CD8-positive, alpha-beta memory T cell (primary cell): ENCODE data around the gene BATF3. TPM values are rescaled to one million over a fixed set of nuclear protein-coding genes. Genes with fewer than 3 reads are reported as not detected.
A peak's percentile ranks its signal among the peaks of the same experiment; 100 is the strongest.

ENCODE experiments used
- CTCF ChIA-PET: fragments of 350-600 bp; sonication (Branson Sonifier 250); formaldehyde crosslinking; loops from one replicate; lab custom pipeline; 2021; ENCODE audit warnings: antibody characterized with exemption; lab: Charles Lee
- POLR2A ChIA-PET: fragments of 350-600 bp; sonication (Branson Sonifier 250); formaldehyde crosslinking; loops from one replicate; lab custom pipeline; 2021; ENCODE audit warnings: antibody characterized with exemption; lab: Charles Lee
- DNase-seq, 5 donors: peaks; one replicate each; pipeline versions ENCODE4 v3.0.0 to v3.0.0-alpha.2; 2020 to 2022; ENCODE audit warnings: mixed read lengths in 1 of 5
- H3K27ac ChIP-seq: one replicate; pipeline ENCODE4 v1.7.0; 2013; ENCODE audit warnings: low read depth, mild to moderate bottlenecking, low read length, moderate library complexity
- H3K27me3 ChIP-seq: 2 replicates; pipeline ENCODE4 v1.7.0; 2013; ENCODE audit warnings: low read length, mild to moderate bottlenecking; ENCODE audit not compliant: insufficient read depth, poor library complexity, severe bottlenecking
- H3K36me3 ChIP-seq: 2 replicates; pipeline ENCODE4 v1.7.0; 2013; ENCODE audit warnings: mild to moderate bottlenecking, low read length, moderate library complexity; ENCODE audit not compliant: insufficient read depth
- H3K4me1 ChIP-seq: 2 replicates; pipeline ENCODE4 v1.7.0; 2013; ENCODE audit warnings: mild to moderate bottlenecking, low read length, moderate library complexity; ENCODE audit not compliant: insufficient read depth
- H3K4me3 ChIP-seq: 2 replicates; pipeline ENCODE4 v1.7.0; 2013; ENCODE audit warnings: mild to moderate bottlenecking, low read length
- H3K9me3 ChIP-seq: 2 replicates; pipeline ENCODE4 v1.7.0; 2013; ENCODE audit warnings: mild to moderate bottlenecking, low read length
- H3K27ac Mint-ChIP-seq, 8 donors: one replicate each; pipeline ENCODE4 v1.8.0; 2020 to 2021; ENCODE audit warnings: mixed read lengths in 8 of 8, mild to moderate bottlenecking in 6 of 8, inconsistent platforms in 3 of 8, moderate library complexity in 3 of 8
- H3K27me3 Mint-ChIP-seq, 2 donors: one replicate each; pipeline ENCODE4 v1.8.0; 2020 to 2021; ENCODE audit warnings: mixed read lengths in 2 of 2, mild to moderate bottlenecking in 1 of 2, moderate library complexity in 1 of 2
- H3K36me3 Mint-ChIP-seq, 3 donors: one replicate each; pipeline ENCODE4 v1.8.0; 2020 to 2021; ENCODE audit warnings: mixed read lengths in 3 of 3, inconsistent platforms in 1 of 3, mild to moderate bottlenecking in 1 of 3
- H3K4me1 Mint-ChIP-seq, 3 donors: one replicate each; pipeline ENCODE4 v1.8.0; 2020 to 2021; ENCODE audit warnings: mixed read lengths in 3 of 3, inconsistent platforms in 1 of 3, mild to moderate bottlenecking in 1 of 3
- H3K4me3 Mint-ChIP-seq, 7 donors: one replicate each; pipeline ENCODE4 v1.8.0; 2020 to 2021; ENCODE audit warnings: mixed read lengths in 7 of 7, mild to moderate bottlenecking in 6 of 7, moderate library complexity in 4 of 7, inconsistent platforms in 2 of 7
- H3K9me3 Mint-ChIP-seq, 5 donors: one replicate each; pipeline ENCODE4 v1.8.0; 2020 to 2022; ENCODE audit warnings: mixed read lengths in 5 of 5, mild to moderate bottlenecking in 3 of 5, moderate library complexity in 2 of 5, inconsistent platforms in 1 of 5
- polyA plus RNA-seq: library from polyadenylated mRNA; unstranded; fragments of 300-500 nt; fragmentation: Illumina TruSeq; gene quantifications from one replicate; pipeline ENCODE4 v1.2.3, GENCODE V29; 2021
- total RNA-seq, 2 experiments: library from RNA; stranded (reverse); gene quantifications; one replicate each; pipeline ENCODE4 v1.2.3, GENCODE V29; 2021

Gene BATF3
- total and polyA plus RNA-seq, 3 experiments from 2014 or later: 0.84 to 159 (median 147) TPM

- H3K27me3 Mint-ChIP-seq: peaks cover 5 to 7% of the 10 kb centered on the region in 2 donors
- peaks cover 8% of the 10 kb centered on the region for H3K4me1 ChIP-seq
These were observed 30.0 kb downstream of the BATF3 start for GRCh38 chr1:212669600-212669999.

GRCh38 chr1:212669102-212669501 lies 30.5 kb downstream of the BATF3 start:
- H3K4me3 ChIP-seq: no peak overlapping the region
- H3K9me3 ChIP-seq: no peaks in the 10 kb centered on the region
- H3K27ac ChIP-seq: no peak overlapping the region
- peaks cover 8% of the 10 kb centered on the region for H3K4me1 ChIP-seq
- Mint-ChIP-seq H3K27ac (no peak overlapping the region), H3K4me1 (peaks cover 9 to 25% (median 14%) of the 10 kb centered on the region in 3 donors), H3K27me3 (peaks cover 5 to 7% of the 10 kb centered on the region in 2 donors), H3K4me3 (no peak overlapping the region), H3K36me3 (no peaks in the 10 kb centered on the region), H3K9me3 (no peaks in the 10 kb centered on the region)
- DNase-seq: no peak
- ChIA-PET POLR2A (no interaction called here), CTCF (interaction anchor here (3.0 kb wide), 1 partner anchor 326 kb away, joined by 15 read pairs; no protein-coding TSS in a partner anchor)
- H3K36me3 ChIP-seq: no peaks in the 10 kb centered on the region
- H3K27me3 ChIP-seq: no peaks in the 10 kb centered on the region

More at GRCh38 chr1:212669600-212669999, 30.0 kb downstream of the BATF3 start:
- Mint-ChIP-seq H3K4me3 (no peak overlapping the region), H3K9me3 (no peaks in the 10 kb centered on the region), H3K27ac (peak overlapping the region in 1 of 8 donors; percentile 21), H3K4me1 (peaks cover 9 to 25% (median 14%) of the 10 kb centered on the region in 3 donors), H3K36me3 (no peaks in the 10 kb centered on the region)
- Histone ChIP-seq H3K9me3 (no peaks in the 10 kb centered on the region), H3K27ac (no peak overlapping the region), H3K4me3 (no peak overlapping the region), H3K27me3 (no peaks in the 10 kb centered on the region), H3K36me3 (no peaks in the 10 kb centered on the region)
- POLR2A ChIA-PET: no interaction called here
- CTCF ChIA-PET: interaction anchor here (3.0 kb wide), 1 partner anchor 325 kb away, joined by 15 read pairs; no protein-coding TSS in a partner anchor
- no peak for DNase-seq

GRCh38 chr1:212668477-212668876 lies 31.2 kb downstream of the BATF3 start:
- H3K27me3 ChIP-seq: no peaks in the 10 kb centered on the region
- H3K9me3 ChIP-seq: no peaks in the 10 kb centered on the region
- peaks cover 8% of the 10 kb centered on the region for H3K4me1 ChIP-seq
- H3K27ac Mint-ChIP-seq: no peak overlapping the region
- CTCF ChIA-PET: interaction anchor here (1.6 to 3.0 kb wide), 2 partner anchors 18 to 326 kb away, joined by 5 to 15 read pairs; no protein-coding TSS in a partner anchor
- H3K4me1 Mint-ChIP-seq: peaks cover 9 to 25% (median 14%) of the 10 kb centered on the region in 3 donors
- H3K4me3 Mint-ChIP-seq: peak overlapping the region in 1 of 7 donors; percentile 37
- peaks cover 5 to 7% of the 10 kb centered on the region in 2 donors for H3K27me3 Mint-ChIP-seq
- no peaks in the 10 kb centered on the region for H3K9me3 Mint-ChIP-seq
- H3K4me3 ChIP-seq: no peak overlapping the region
- no peaks in the 10 kb centered on the region for H3K36me3 Mint-ChIP-seq
- H3K27ac ChIP-seq: no peak overlapping the region
- POLR2A ChIA-PET: no interaction called here
- DNase-seq: no peak
- H3K36me3 ChIP-seq: no peaks in the 10 kb centered on the region

- peak overlapping the region in 2 of 8 donors; percentile 51 to 78 for H3K27ac Mint-ChIP-seq
- CTCF ChIA-PET: interaction anchor here (0.7 to 3.0 kb wide), 6 partner anchors 17 to 327 kb away, joined by 3 to 15 read pairs (median 4); no protein-coding TSS in a partner anchor
- H3K4me1 Mint-ChIP-seq: peaks cover 9 to 25% (median 14%) of the 10 kb centered on the region in 3 donors
- H3K4me1 ChIP-seq: peaks cover 8% of the 10 kb centered on the region
- no peak overlapping the region for H3K27ac ChIP-seq
- no peak for DNase-seq
- no peaks in the 10 kb centered on the region for H3K9me3 ChIP-seq
- H3K27me3 Mint-ChIP-seq: peaks cover 5 to 7% of the 10 kb centered on the region in 2 donors
- peak overlapping the region in 1 of 7 donors; percentile 9 for H3K4me3 Mint-ChIP-seq
- H3K4me3 ChIP-seq: no peak overlapping the region
- no peaks in the 10 kb centered on the region for H3K36me3 Mint-ChIP-seq
- no peaks in the 10 kb centered on the region for H3K9me3 Mint-ChIP-seq
- H3K36me3 ChIP-seq: no peaks in the 10 kb centered on the region
- H3K27me3 ChIP-seq: no peaks in the 10 kb centered on the region
- POLR2A ChIA-PET: no interaction called here
These were observed 32.2 kb downstream of the BATF3 start for GRCh38 chr1:212667223-212668139.

GRCh38 chr1:212666116-212666775 lies 33.4 kb downstream of the BATF3 start:
- Histone ChIP-seq H3K9me3 (no peaks in the 10 kb centered on the region), H3K36me3 (no peaks in the 10 kb centered on the region), H3K27me3 (no peaks in the 10 kb centered on the region), H3K4me1 (peaks cover 8% of the 10 kb centered on the region), H3K27ac (no peak overlapping the region), H3K4me3 (no peak overlapping the region)
- no peak for DNase-seq
- H3K4me1 Mint-ChIP-seq: peaks cover 9 to 25% (median 14%) of the 10 kb centered on the region in 3 donors
- peaks cover 2 to 7% of the 10 kb centered on the region in 2 donors for H3K27me3 Mint-ChIP-seq
- POLR2A ChIA-PET: no interaction called here
- no peaks in the 10 kb centered on the region for H3K36me3 Mint-ChIP-seq
- H3K9me3 Mint-ChIP-seq: no peaks in the 10 kb centered on the region
- peak overlapping the region in 2 of 8 donors; percentile 64 to 70 for H3K27ac Mint-ChIP-seq
- H3K4me3 Mint-ChIP-seq: no peak overlapping the region
- CTCF ChIA-PET: interaction anchor here (0.9 to 2.3 kb wide), 13 partner anchors 75 to 329 kb away, joined by 3 to 27 read pairs (median 5); partner anchors contain the start of gene FLVCR1

- Mint-ChIP-seq H3K36me3 (no peaks in the 10 kb centered on the region), H3K9me3 (no peaks in the 10 kb centered on the region), H3K4me3 (peak overlapping the region; percentile 12 to 78 (median 71)), H3K27ac (peak overlapping the region in 1 of 8 donors; percentile 50), H3K4me1 (peaks cover 9 to 25% (median 14%) of the 10 kb centered on the region in 3 donors), H3K27me3 (peaks cover 0 to 3% of the 10 kb centered on the region in 2 donors)
- Histone ChIP-seq H3K4me3 (peak overlapping the region; percentile 50), H3K36me3 (no peaks in the 10 kb centered on the region), H3K9me3 (no peaks in the 10 kb centered on the region), H3K27me3 (no peaks in the 10 kb centered on the region), H3K27ac (no peak overlapping the region), H3K4me1 (peaks cover 8% of the 10 kb centered on the region)
- POLR2A ChIA-PET: no interaction called here
- DNase-seq: peak; percentile 64 to 76 (median 71)
- CTCF ChIA-PET: interaction anchor here (0.6 to 2.3 kb wide), 37 partner anchors 10 to 338 kb away, joined by 3 to 27 read pairs (median 4); partner anchors contain the start of genes FLVCR1 and NSL1
These were observed 34.2 kb downstream of the BATF3 start for GRCh38 chr1:212665241-212666115.
